ENCODE results near the gene DPP4. TPM values are rescaled to one million over a fixed set of nuclear protein-coding genes. Genes with fewer than 3 reads are reported as not detected.

Gene DPP4
- polyA plus RNA-seq, 2 donors, result 0.08 to 0.18 TPM

DNA sequence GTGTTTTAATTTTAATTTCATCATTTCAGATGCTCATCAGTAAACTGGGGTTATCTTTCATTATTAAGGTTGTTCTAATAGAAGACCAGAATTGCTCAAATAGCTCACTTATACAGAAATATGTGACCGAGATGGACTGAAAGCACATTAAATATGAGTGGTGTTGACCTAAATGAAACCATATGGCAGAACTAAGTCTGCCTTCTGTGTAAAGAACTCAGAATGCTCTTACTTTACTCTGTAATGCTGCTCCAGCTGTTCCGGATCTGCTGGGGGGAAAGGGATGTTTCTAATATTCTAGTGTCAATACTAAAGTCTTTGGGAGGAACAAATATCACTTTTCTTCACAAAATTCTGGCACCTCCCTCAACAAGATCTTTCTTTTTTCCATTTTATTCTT lies 131.0 kb downstream of the DPP4 start:
- no peak overlapping the region for H3K4me3 ChIP-seq (ENCODE audit: low read depth in 1 of 2, low read length in 2 of 2)
- peaks cover 0 to 3% of the 10 kb centered on the region in 2 donors for H3K27me3 ChIP-seq (ENCODE audit: control insufficient read depth in 1 of 2, insufficient read depth in 2 of 2, low read length in 2 of 2)
- H3K9me3 ChIP-seq (ENCODE audit: control insufficient read depth in 2 of 2, insufficient read depth in 1 of 2, low read depth in 1 of 2, low read length in 1 of 2), result no peaks in the 10 kb centered on the region
- no peaks in the 10 kb centered on the region for H3K36me3 ChIP-seq (ENCODE audit: control insufficient read depth in 2 of 2, insufficient read depth in 2 of 2, low read length in 1 of 2)
- H3K27ac ChIP-seq (ENCODE audit: low read depth in 2 of 2, low read length in 1 of 2), result no peak overlapping the region
- WGBS, 2 donors, result 58 to 75% methylated on average over 2 of the region's 2 CpGs
- no peaks in the 10 kb centered on the region for H3K4me1 ChIP-seq (ENCODE audit: control insufficient read depth in 2 of 2, insufficient read depth in 2 of 2, low read length in 1 of 2)

Other genes starting within 250 kb of the DPP4 start
- under 1 TPM; 0.10 to 0.14 TPM for gene GCG, start 78.0 kb upstream of the DPP4 start, polyA plus RNA-seq
- gene FAP, start 169.2 kb upstream of the DPP4 start, polyA plus RNA-seq, result 1 to 10 TPM in 1 of 2 donors, under 1 TPM in 1; 0.95 to 1.7 TPM
- gene IFIH1, start 244.5 kb upstream of the DPP4 start, polyA plus RNA-seq, result 1 to 10 TPM; 5.3 to 7.2 TPM